ENCODE results near the gene ARL14.

GRCh38 chr3:160638184-160638583 lies 38.8 kb upstream of the ARL14 start:
- TF ChIP-seq CTCF (IDR thresholded peaks at IDR 0.05; ENCODE audit: poor library complexity, severe bottlenecking) (no peak), REST (IDR thresholded peaks at IDR 0.05; ENCODE audit: borderline replicate concordance) (no peak), TAF1 (IDR thresholded peaks at IDR 0.05; ENCODE audit: low read depth) (no peak), EZH2 (IDR thresholded peaks at IDR 0.05; ENCODE audit: borderline replicate concordance, insufficient read depth, low read length, poor library complexity, severe bottlenecking) (no peak), EP300 (conservative IDR thresholded peaks at IDR 0.05; ENCODE audit: poor library complexity, severe bottlenecking) (no peak)

All from neural cell (in vitro differentiated cells).